ENCODE data around the gene HSP90AB1.
A peak's percentile ranks its signal among the peaks of the same experiment; 100 is the strongest.
"Not testable (repeated sequence)": the region's sequence is repeated elsewhere in the genome, so short reads cannot be mapped to it uniquely, and the experiment has no call there.

Gene HSP90AB1

GRCh38 chr6:44222486-44223318, 24.2 kb upstream of the HSP90AB1 start:
- DNase-seq, result no peak

- peak; percentile 74 for DNase-seq
Measured at GRCh38 chr6:44223319-44224028, 23.4 kb upstream of the HSP90AB1 start, which contains the start of gene SLC29A1. Gene SLC29A1, plus strand, starts transcription at chr6:44223595. Its CDS starts 3,719 bp downstream, at chr6:44227314.

GRCh38 chr6:44224029-44224964, 22.6 kb upstream of the HSP90AB1 start:
- DNase-seq, result no peak

GRCh38 chr6:44224965-44225305, 22.0 kb upstream of the HSP90AB1 start:
- no peak for DNase-seq

- DNase-seq, result no peak
Measured at GRCh38 chr6:44225579-44226325, 21.1 kb upstream of the HSP90AB1 start.

- DNase-seq, result no peak
Measured at GRCh38 chr6:44226368-44227147, 20.3 kb upstream of the HSP90AB1 start.

- DNase-seq, result no peak
Measured at GRCh38 chr6:44227148-44227793, 19.6 kb upstream of the HSP90AB1 start.

- no peak for DNase-seq
Measured at GRCh38 chr6:44228031-44228430, 18.9 kb upstream of the HSP90AB1 start.

GRCh38 chr6:44228433-44228832, 18.5 kb upstream of the HSP90AB1 start:
- DNase-seq, result no peak

GRCh38 chr6:44228836-44229235, 18.1 kb upstream of the HSP90AB1 start:
- DNase-seq, result no peak

- DNase-seq, result no peak
Measured at GRCh38 chr6:44229376-44230033, 17.4 kb upstream of the HSP90AB1 start.

- DNase-seq, result no peak
Measured at GRCh38 chr6:44230034-44230675, 16.7 kb upstream of the HSP90AB1 start.

- DNase-seq, result not testable (repeated sequence)
Measured at GRCh38 chr6:44231426-44231825, 15.5 kb upstream of the HSP90AB1 start.

- no peak for DNase-seq
Measured at GRCh38 chr6:44232676-44233566, 14.0 kb upstream of the HSP90AB1 start.

- no peak for DNase-seq
Measured at GRCh38 chr6:44233567-44234100, 13.3 kb upstream of the HSP90AB1 start.

- no peak for DNase-seq
Measured at GRCh38 chr6:44234101-44235025, 12.5 kb upstream of the HSP90AB1 start.

- DNase-seq, result no peak
Measured at GRCh38 chr6:44235269-44235668, 11.6 kb upstream of the HSP90AB1 start.
